ENCODE data around the gene MYOM3. TPM values are rescaled to one million over a fixed set of nuclear protein-coding genes. Genes with fewer than 3 reads are reported as not detected.

MYOM3 gene
- total and polyA plus RNA-seq, 2 of the 13 experiments (the other 11 are each of a cell fraction or from before 2014, with no cell fraction given) = 5.8 to 15.3 TPM

GRCh38 chr1:24127801-24128363, 15.9 kb upstream of the MYOM3 start (continued):
- no peak for TF ChIP-seq ZGPAT (CRISPR knock-in tag; IDR thresholded peaks at IDR 0.05)

GRCh38 chr1:24127134-24127800, 15.3 kb upstream of the MYOM3 start:
- in situ Hi-C loops (cut with HindIII; ENCODE audit: extremely low pct_ligation_motif_present, low pct_unique_long_range_greater_than_20kb) = no loop called here
- no peak for FAIRE-seq
- WGBS (ENCODE audit: low lambda C conversion rate) = 88% methylated on average over 3 of the region's 3 CpGs

More at GRCh38 chr1:24127134-24127800, 15.3 kb upstream of the MYOM3 start:
- intact Hi-C loops (cut with micrococcal nuclease; ENCODE audit: unreplicated experiment) = no loop called here
- POLR2A ChIA-PET = no interaction called here
- no peak for DNase-seq (ENCODE audit: low spot score)
- no peak overlapping the region for H3K27ac ChIP-seq (ENCODE audit: extremely low read length, insufficient read depth, low read length)
- no peak overlapping the region for H3K4me3 ChIP-seq (replicated peaks in 1 of 3; ENCODE audit: insufficient read depth in 1 of 3, low read depth in 2 of 3, low read length in 3 of 3)
- no peaks in the 10 kb centered on the region for H3K79me2 ChIP-seq (ENCODE audit: insufficient read depth, low read length)
- no peaks in the 10 kb centered on the region for H3K4me1 ChIP-seq (ENCODE audit: insufficient read depth, low read length)
- H4K20me1 ChIP-seq (ENCODE audit: insufficient read depth, low read length) = no peaks in the 10 kb centered on the region
- no peak overlapping the region for H3K9ac ChIP-seq (ENCODE audit: insufficient read depth, low read depth, low read length)
- H3K27me3 ChIP-seq (ENCODE audit: control insufficient read depth in 1 of 2, insufficient read depth in 2 of 2, low read length in 2 of 2) = no peaks in the 10 kb centered on the region
- TF ChIP-seq SKI (IDR thresholded peaks at IDR 0.05; ENCODE audit: partially characterized antibody) = no peak
- no peak for TF ChIP-seq ZGPAT (CRISPR knock-in tag; IDR thresholded peaks at IDR 0.05)
- TF ChIP-seq MAF1 (CRISPR knock-in tag; IDR thresholded peaks at IDR 0.05; ENCODE audit: borderline replicate concordance) = no peak
- TF ChIP-seq ZFP82 (CRISPR knock-in tag; IDR thresholded peaks at IDR 0.05; ENCODE audit: borderline replicate concordance) = no peak
- TF ChIP-seq CREM (IDR thresholded peaks at IDR 0.05) = no peak
- TF ChIP-seq CREM (CRISPR knock-in tag; IDR thresholded peaks at IDR 0.05) = no peak
- no peak for TF ChIP-seq ATRX (CRISPR knock-in tag; IDR thresholded peaks at IDR 0.05; ENCODE audit: borderline replicate concordance)
- TF ChIP-seq RFXAP (CRISPR knock-in tag; IDR thresholded peaks at IDR 0.05; ENCODE audit: borderline replicate concordance) = no peak
- TF ChIP-seq SALL1 (CRISPR knock-in tag; IDR thresholded peaks at IDR 0.05) = no peak
- no peak for TF ChIP-seq EHMT2 (IDR thresholded peaks at IDR 0.05; ENCODE audit: borderline replicate concordance, low read depth, low read length)
- no peak for TF ChIP-seq ZNF674 (CRISPR knock-in tag; IDR thresholded peaks at IDR 0.05; ENCODE audit: low read depth)
- no peak for TF ChIP-seq GLMP (CRISPR knock-in tag; IDR thresholded peaks at IDR 0.05; ENCODE audit: borderline replicate concordance)
- TF ChIP-seq WIZ (CRISPR knock-in tag; IDR thresholded peaks at IDR 0.05) = no peak
- BruUV-seq (replicated peaks) = no TSS peak
- H2AFZ ChIP-seq (ENCODE audit: low read length) = no peak overlapping the region
- no peak overlapping the region for H3K4me2 ChIP-seq (ENCODE audit: low read depth, low read length)
- no peak for ATAC-seq
- CTCF ChIA-PET (ENCODE audit: low intra/inter-chr PET ratio, low total read pairs) = no interaction called here
- H3K36me3 ChIP-seq (replicated peaks in 1 of 2; ENCODE audit: control insufficient read depth in 1 of 2, insufficient read depth in 2 of 2, low read length in 2 of 2) = peaks cover 0 to 22% of the 10 kb centered on the region in 2 experiments; a peak in 3 of 5 replicates
- no peaks in the 10 kb centered on the region for H3K9me3 ChIP-seq (ENCODE audit: low read length)

All from HepG2 (cell line).